Left kidney (tissue), 2 donors: ENCODE data around the gene EPHB1. TPM values are rescaled to one million over a fixed set of nuclear protein-coding genes. Genes with fewer than 3 reads are reported as not detected.

Source experiments
- DNase-seq: peaks from one replicate; pipeline ENCODE4 v3.0.0-alpha.2; 2013
- polyA plus RNA-seq: library from polyadenylated mRNA; unstranded; fragments of 120-200 nt; gene quantifications from one replicate; pipeline ENCODE4 v1.2.1, GENCODE V29; 2013; ENCODE audit not compliant: insufficient read length

The EPHB1 gene
- polyA plus RNA-seq, 1 donor: 5.9 TPM

GRCh38 chr3:135161425-135161824 lies 366.4 kb downstream of the EPHB1 start:
- DNase-seq: no peak

GRCh38 chr3:135163701-135164100 lies 368.6 kb downstream of the EPHB1 start:
- no peak for DNase-seq

- no peak for DNase-seq
Measured at GRCh38 chr3:135165260-135165659, 370.2 kb downstream of the EPHB1 start.

GRCh38 chr3:135166266-135166825 lies 371.3 kb downstream of the EPHB1 start:
- no peak for DNase-seq

GRCh38 chr3:135168822-135169221 lies 373.8 kb downstream of the EPHB1 start:
- DNase-seq: no peak

GRCh38 chr3:135169651-135170050 lies 374.6 kb downstream of the EPHB1 start:
- no peak for DNase-seq

- DNase-seq: no peak
Measured at GRCh38 chr3:135170732-135171131, 375.7 kb downstream of the EPHB1 start.

GRCh38 chr3:135172191-135172869 lies 377.3 kb downstream of the EPHB1 start:
- no peak for DNase-seq

- DNase-seq: no peak
Measured at GRCh38 chr3:135175728-135176277, 380.7 kb downstream of the EPHB1 start.

- no peak for DNase-seq
Measured at GRCh38 chr3:135176881-135177280, 381.8 kb downstream of the EPHB1 start.

- DNase-seq: no peak
Measured at GRCh38 chr3:135178566-135178965, 383.5 kb downstream of the EPHB1 start.

- peak; percentile 15 for DNase-seq
Measured at GRCh38 chr3:135181408-135181807, 386.3 kb downstream of the EPHB1 start.

- no peak for DNase-seq
Measured at GRCh38 chr3:135182364-135182998, 387.4 kb downstream of the EPHB1 start.

GRCh38 chr3:135190658-135191057 lies 395.6 kb downstream of the EPHB1 start:
- no peak for DNase-seq

- DNase-seq: no peak
Measured at GRCh38 chr3:135191708-135192107, 396.6 kb downstream of the EPHB1 start.

- no peak for DNase-seq
Measured at GRCh38 chr3:135192929-135193328, 397.9 kb downstream of the EPHB1 start.

GRCh38 chr3:135197246-135197645 lies 402.2 kb downstream of the EPHB1 start:
- DNase-seq: no peak

GRCh38 chr3:135197856-135198255 lies 402.8 kb downstream of the EPHB1 start:
- DNase-seq: no peak

- DNase-seq: no peak
Measured at GRCh38 chr3:135199137-135199536, 404.1 kb downstream of the EPHB1 start.

GRCh38 chr3:135203026-135203425 lies 408.0 kb downstream of the EPHB1 start:
- no peak for DNase-seq

GRCh38 chr3:135213213-135213612 lies 418.2 kb downstream of the EPHB1 start:
- no peak for DNase-seq

- no peak for DNase-seq
Measured at GRCh38 chr3:135213822-135214221, 418.8 kb downstream of the EPHB1 start.

- DNase-seq: no peak
Measured at GRCh38 chr3:135214400-135214799, 419.3 kb downstream of the EPHB1 start.
